ENCODE data around the gene IL36B. TPM values are rescaled to one million over a fixed set of nuclear protein-coding genes. Genes with fewer than 3 reads are reported as not detected.

Gene IL36B
- total RNA-seq, 4 donors from 2014 or later, result not detected

DNA sequence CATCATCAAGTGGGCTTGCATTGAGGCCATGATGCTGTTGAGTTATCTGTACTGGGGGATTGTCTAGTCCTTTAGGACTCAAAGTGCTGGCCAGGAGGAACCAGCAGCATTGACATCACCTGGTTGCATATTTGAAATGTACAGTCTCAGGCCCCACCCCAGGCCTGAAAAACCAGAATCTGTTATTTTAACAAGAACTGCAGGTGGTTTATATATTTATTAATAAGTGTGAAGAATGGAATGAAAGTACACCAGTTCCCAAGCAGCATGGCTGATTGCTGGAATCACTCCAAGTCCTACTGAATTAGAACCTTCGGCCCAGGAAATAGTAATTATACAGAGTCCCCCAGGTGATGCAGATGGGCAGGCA lies 17.9 kb upstream of the IL36B start:
- 69 to 86% methylated on average over 1 of the region's 1 CpG for WGBS, 2 donors
- no peaks in the 10 kb centered on the region for H3K27me3 ChIP-seq
- intact Hi-C loops (cut with DNase I), result no loop called here
- H3K4me3 ChIP-seq (replicated peaks in 1 of 3), result no peak overlapping the region
- TF ChIP-seq POLR2A (IDR thresholded peaks at IDR 0.05), result no peak
- TF ChIP-seq, protein P1, sequence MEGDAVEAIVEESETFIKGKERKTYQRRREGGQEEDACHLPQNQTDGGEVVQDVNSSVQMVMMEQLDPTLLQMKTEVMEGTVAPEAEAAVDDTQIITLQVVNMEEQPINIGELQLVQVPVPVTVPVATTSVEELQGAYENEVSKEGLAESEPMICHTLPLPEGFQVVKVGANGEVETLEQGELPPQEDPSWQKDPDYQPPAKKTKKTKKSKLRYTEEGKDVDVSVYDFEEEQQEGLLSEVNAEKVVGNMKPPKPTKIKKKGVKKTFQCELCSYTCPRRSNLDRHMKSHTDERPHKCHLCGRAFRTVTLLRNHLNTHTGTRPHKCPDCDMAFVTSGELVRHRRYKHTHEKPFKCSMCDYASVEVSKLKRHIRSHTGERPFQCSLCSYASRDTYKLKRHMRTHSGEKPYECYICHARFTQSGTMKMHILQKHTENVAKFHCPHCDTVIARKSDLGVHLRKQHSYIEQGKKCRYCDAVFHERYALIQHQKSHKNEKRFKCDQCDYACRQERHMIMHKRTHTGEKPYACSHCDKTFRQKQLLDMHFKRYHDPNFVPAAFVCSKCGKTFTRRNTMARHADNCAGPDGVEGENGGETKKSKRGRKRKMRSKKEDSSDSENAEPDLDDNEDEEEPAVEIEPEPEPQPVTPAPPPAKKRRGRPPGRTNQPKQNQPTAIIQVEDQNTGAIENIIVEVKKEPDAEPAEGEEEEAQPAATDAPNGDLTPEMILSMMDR (IDR thresholded peaks at IDR 0.05), result no peak
- DNase-seq, result no peak
- no peaks in the 10 kb centered on the region for H3K4me1 ChIP-seq
- no peaks in the 10 kb centered on the region for H3K36me3 ChIP-seq
- H3K9me3 ChIP-seq, result no peaks in the 10 kb centered on the region
- H3K27ac ChIP-seq, result no peak overlapping the region

- Histone ChIP-seq H3K9me3 (no peaks in the 10 kb centered on the region), H3K36me3 (no peaks in the 10 kb centered on the region), H3K27me3 (no peaks in the 10 kb centered on the region), H3K27ac (no peak overlapping the region), H3K4me1 (no peaks in the 10 kb centered on the region), H3K4me3 (replicated peaks in 1 of 3) (no peak overlapping the region)
- DNase-seq, result no peak
- 74 to 96% methylated on average over 4 of the region's 4 CpGs for WGBS, 2 donors
- intact Hi-C loops (cut with DNase I), result no loop called here
- TF ChIP-seq, protein P1 (IDR thresholded peaks at IDR 0.05), result no peak
- TF ChIP-seq POLR2A (IDR thresholded peaks at IDR 0.05), result no peak
Observed at GRCh38 chr2:113069676-113070605, 17.3 kb upstream of the IL36B start.

DNA sequence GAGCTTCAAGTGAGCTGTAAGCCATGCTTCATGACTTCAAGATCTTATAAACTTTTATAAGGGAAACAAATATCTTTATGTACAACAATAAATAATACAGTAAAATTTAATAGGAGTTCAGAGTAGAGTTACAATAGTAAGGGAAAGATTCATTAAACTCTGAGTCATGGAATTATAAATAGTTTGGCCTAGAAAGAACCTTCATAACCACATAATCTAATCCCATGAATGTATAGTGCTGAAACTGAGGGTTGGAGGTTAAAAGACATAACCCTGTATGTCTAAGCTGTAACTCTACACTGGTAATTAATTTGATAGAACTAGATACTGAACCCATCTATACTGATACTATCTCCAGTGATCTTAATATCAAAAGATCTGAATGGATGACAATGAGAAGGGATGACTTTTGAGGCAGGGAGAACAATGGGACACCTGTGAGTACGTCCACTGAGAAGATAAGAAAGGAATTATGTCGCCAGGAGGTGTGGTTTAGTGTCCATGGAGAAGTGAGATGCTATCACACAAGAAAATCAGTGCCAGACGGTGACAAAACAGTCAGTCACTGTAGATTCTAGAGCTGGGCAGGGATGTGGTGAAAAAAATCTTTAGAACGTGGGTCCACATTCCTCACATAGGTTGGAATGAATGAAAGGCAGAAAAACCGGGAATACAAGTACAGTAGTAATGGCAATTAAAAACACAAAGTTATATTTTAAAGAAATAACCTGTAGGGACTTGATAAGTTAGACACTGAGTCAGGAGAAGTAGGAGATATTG lies 16.2 kb upstream of the IL36B start:
- Histone ChIP-seq H3K9me3 (no peaks in the 10 kb centered on the region), H3K4me3 (replicated peaks in 1 of 3) (no peak overlapping the region), H3K27ac (no peak overlapping the region), H3K4me1 (no peaks in the 10 kb centered on the region), H3K36me3 (no peaks in the 10 kb centered on the region), H3K27me3 (no peaks in the 10 kb centered on the region)
- no peak for DNase-seq
- TF ChIP-seq POLR2A (IDR thresholded peaks at IDR 0.05), result no peak
- TF ChIP-seq, protein P1 (IDR thresholded peaks at IDR 0.05), result no peak
- 52 to 58% methylated on average over 5 of the region's 5 CpGs for whole genome bisulfite sequencing, 2 donors
- intact Hi-C loops (cut with DNase I), result no loop called here

GRCh38 chr2:113068249-113068648 lies 15.6 kb upstream of the IL36B start:
- Histone ChIP-seq H3K9me3 (no peaks in the 10 kb centered on the region), H3K4me3 (replicated peaks in 1 of 3) (no peak overlapping the region), H3K27ac (no peak overlapping the region), H3K36me3 (no peaks in the 10 kb centered on the region), H3K27me3 (no peaks in the 10 kb centered on the region), H3K4me1 (no peaks in the 10 kb centered on the region)
- 79 to 83% methylated on average over 2 of the region's 2 CpGs for WGBS, 2 donors
- intact Hi-C loops (cut with DNase I), result no loop called here
- TF ChIP-seq POLR2A (IDR thresholded peaks at IDR 0.05), result no peak
- TF ChIP-seq, protein P1 (IDR thresholded peaks at IDR 0.05), result no peak
- no peak for DNase-seq

DNA sequence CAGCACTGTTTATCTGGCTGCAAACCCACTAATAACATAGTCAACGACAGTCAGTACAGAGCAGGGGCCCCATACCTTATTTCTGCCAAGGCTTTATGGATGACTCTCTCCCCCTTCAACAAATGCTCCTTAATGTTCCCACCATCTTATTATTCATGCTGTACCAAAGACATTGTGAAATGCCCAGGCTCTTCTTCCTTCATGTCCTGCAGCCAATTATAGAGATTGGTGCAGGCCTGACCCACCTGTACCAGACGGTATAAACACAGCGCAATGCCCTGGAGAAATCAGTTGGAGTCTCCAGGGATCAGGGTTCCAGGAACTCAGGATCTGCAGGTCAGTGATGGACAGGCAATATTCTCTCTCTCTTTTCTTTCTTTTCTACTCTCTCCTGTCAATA lies 15.0 kb upstream of the IL36B start, which contains the start of gene IL1F10:
Gene IL1F10 (plus strand): TSS at position 290 of the 400 bp plus-strand sequence. CDS start 4,769 bp downstream, outside the sequence.
- Histone ChIP-seq H3K9me3 (no peaks in the 10 kb centered on the region), H3K4me1 (no peaks in the 10 kb centered on the region), H3K36me3 (no peaks in the 10 kb centered on the region), H3K27me3 (no peaks in the 10 kb centered on the region), H3K4me3 (replicated peaks in 1 of 3) (no peak within 1 kb of the TSS), H3K27ac (no peak within 1 kb of the TSS)
- TF ChIP-seq, protein P1 (IDR thresholded peaks at IDR 0.05), result no peak
- no peak for TF ChIP-seq POLR2A (IDR thresholded peaks at IDR 0.05)
- intact Hi-C loops (cut with DNase I), result no loop called here
- 86 to 88% methylated on average over 3 of the region's 3 CpGs for WGBS, 2 donors
- DNase-seq, result no peak
